Spleen (tissue), 11 donors: ENCODE measurements around the gene FADS1. TPM values are rescaled to one million over a fixed set of nuclear protein-coding genes. Genes with fewer than 3 reads are reported as not detected.
A peak's percentile ranks its signal among the peaks of the same experiment; 100 is the strongest.

ENCODE experiments used
- DNase-seq: peaks from one replicate; pipeline ENCODE4 v3.0.0-alpha.2; 2020
- H3K27ac ChIP-seq, 8 donors: fragments of 200-600 bp; sonication (generic) in 7 of 8; 1 replicate in 4 of 8; 2 replicates in 4 of 8; pipeline versions ENCODE4 v1.5.0 to v1.8.0; 2016 to 2021; ENCODE audit warnings: inconsistent platforms in 4 of 8, mild to moderate bottlenecking in 4 of 8, moderate library complexity in 1 of 8
- H3K27me3 ChIP-seq, 7 donors: fragments of 200-600 bp; sonication (generic) in 6 of 7; replicated peaks in 1 of 7; 1 replicate in 4 of 7; 2 replicates in 3 of 7; pipeline versions ENCODE4 v1.5.0 to v1.8.0; 2016 to 2021; ENCODE audit warnings: inconsistent platforms in 3 of 7, mild to moderate bottlenecking in 1 of 7
- H3K36me3 ChIP-seq, 6 donors: fragments of 200-600 bp; sonication (generic) in 5 of 6; 1 replicate in 4 of 6; 2 replicates in 2 of 6; pipeline versions ENCODE4 v1.5.0 to v1.8.0; 2016 to 2021; ENCODE audit warnings: inconsistent platforms in 2 of 6
- H3K4me1 ChIP-seq, 6 donors: fragments of 200-600 bp; sonication (generic) in 5 of 6; 1 replicate in 3 of 6; 2 replicates in 3 of 6; pipeline versions ENCODE4 v1.5.0 to v1.8.0; 2016 to 2021; ENCODE audit warnings: inconsistent platforms in 3 of 6
- H3K4me3 ChIP-seq, 8 donors: fragments of 200-600 bp; sonication (generic) in 7 of 8; 1 replicate in 4 of 8; 2 replicates in 4 of 8; pipeline versions ENCODE4 v1.5.0 to v1.8.0; 2016 to 2021; ENCODE audit warnings: inconsistent platforms in 4 of 8, mild to moderate bottlenecking in 4 of 8, moderate library complexity in 2 of 8
- H3K9me3 ChIP-seq, 8 donors: fragments of 200-600 bp; sonication (generic) in 7 of 8; 1 replicate in 4 of 8; 2 replicates in 4 of 8; pipeline versions ENCODE4 v1.5.0 to v1.8.0; 2016 to 2021; ENCODE audit warnings: inconsistent platforms in 4 of 8
- POLR2A ChIP-seq, 3 donors: fragments of 450-650 bp; IDR thresholded peaks; one replicate each; pipeline ENCODE4 v1.5.1; 2017; ENCODE audit warnings: antibody characterized with exemption in 3 of 3, mild to moderate bottlenecking in 1 of 3
- POLR2AphosphoS5 ChIP-seq, 3 donors: sonication (generic); formaldehyde crosslinking; IDR thresholded peaks; one replicate each; pipeline ENCODE4 v1.5.1; 2017; ENCODE audit warnings: antibody characterized with exemption in 3 of 3
- WGBS, 5 donors: extraction: QIAGEN DNeasy Blood & Tissue Kit in 3 of 5; methylation state at CpG; one replicate each; pipeline versions ENCODE4 v1.1.5 to v1.1.7; 2013 to 2018; 5-methylcytosine and 5-hydroxymethylcytosine counted together
- intact Hi-C: fragments of 100-400 bp; cut with DNase I; formaldehyde crosslinking; loops from one replicate; pipeline ENCODE4 v1.15.0; 2023; ENCODE audit warnings: low total_unique reads
- polyA plus RNA-seq, 3 donors: library from polyadenylated mRNA; stranded (reverse); fragments of 200-250 nt; gene quantifications; one replicate each; pipeline ENCODE4 v1.2.1, GENCODE V29; 2013
- total RNA-seq, 7 donors: library from RNA; depleted of rRNA in 3 of 7; stranded (reverse); fragments of >200 nt in 3 of 7; fragmentation: NEBNext Ultra II Directional in 4 of 7; extraction: Animal tissue kit (Norgen Biotek cat#: 25700) in 4 of 7; gene quantifications; one replicate each; pipeline versions ENCODE4 v1.1.0 to v1.2.1, GENCODE V29; 2016 to 2021
- TF ChIP-seq, protein P1 (sequence below), 11 experiments: fragments of 200-600 bp in 7 of 11; fragments of 450-650 bp in 4 of 11; sonication (generic) in 4 of 11; IDR thresholded peaks in 8 of 11; conservative IDR thresholded peaks in 3 of 11; 1 replicate in 7 of 11; 2 replicates in 4 of 11; pipeline versions ENCODE4 v1.4.0 to v1.8.0; 2016 to 2021; ENCODE audit warnings: antibody characterized with exemption in 11 of 11, inconsistent platforms in 4 of 11, mild to moderate bottlenecking in 1 of 11
- donor health status: healthy with polysubstance abuse.
- donor health status: DM: no; HTN: no; CAD: no; lungs with moderate emphysema.
- donor health status: DM: no; HTN: no; CAD: no.
- donor health status: Bipolar disorder and iron deficiency.
- donor health status: healthy.
- donor health status: DM: no; HTN: no; CAD: no.
- donor health status: DM: yes; HTN: yes; CAD: no.

Gene FADS1
- total and polyA plus RNA-seq, 10 donors, result 2.2 to 25.6 (median 10.4) TPM

DNA sequence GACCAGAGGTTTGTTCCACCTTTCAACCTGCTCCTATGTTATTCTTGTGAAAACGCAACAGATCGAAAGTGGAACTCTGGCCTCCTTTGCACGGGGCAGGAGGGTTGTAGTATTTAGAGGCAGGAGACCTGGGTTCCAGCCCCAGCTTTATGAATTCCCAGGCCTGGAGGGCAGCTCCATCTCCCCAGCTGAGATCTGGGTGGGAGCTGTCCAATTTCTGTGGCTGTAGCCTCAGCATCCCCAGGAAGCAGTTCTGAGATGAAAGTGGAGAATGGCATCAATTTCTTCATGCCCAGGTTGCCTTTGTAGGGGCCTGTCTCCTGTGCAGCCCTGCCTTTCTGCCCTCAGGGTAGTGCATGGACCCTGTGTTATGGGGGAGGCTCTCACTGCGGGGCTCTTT lies 15.4 kb upstream of the FADS1 start:
- Histone ChIP-seq H3K9me3 (no peaks in the 10 kb centered on the region), H3K4me3 (no peak overlapping the region), H3K27me3 (peaks cover 0 to 28% (median 6%) of the 10 kb centered on the region in 7 donors), H3K36me3 (no peaks in the 10 kb centered on the region), H3K4me1 (peaks cover 20 to 95% (median 44%) of the 10 kb centered on the region in 6 donors), H3K27ac (peak overlapping the region in 2 of 8 donors; percentile 84 to 88)
- no peak for TF ChIP-seq POLR2AphosphoS5 (IDR thresholded peaks at IDR 0.05)
- TF ChIP-seq, protein P1, sequence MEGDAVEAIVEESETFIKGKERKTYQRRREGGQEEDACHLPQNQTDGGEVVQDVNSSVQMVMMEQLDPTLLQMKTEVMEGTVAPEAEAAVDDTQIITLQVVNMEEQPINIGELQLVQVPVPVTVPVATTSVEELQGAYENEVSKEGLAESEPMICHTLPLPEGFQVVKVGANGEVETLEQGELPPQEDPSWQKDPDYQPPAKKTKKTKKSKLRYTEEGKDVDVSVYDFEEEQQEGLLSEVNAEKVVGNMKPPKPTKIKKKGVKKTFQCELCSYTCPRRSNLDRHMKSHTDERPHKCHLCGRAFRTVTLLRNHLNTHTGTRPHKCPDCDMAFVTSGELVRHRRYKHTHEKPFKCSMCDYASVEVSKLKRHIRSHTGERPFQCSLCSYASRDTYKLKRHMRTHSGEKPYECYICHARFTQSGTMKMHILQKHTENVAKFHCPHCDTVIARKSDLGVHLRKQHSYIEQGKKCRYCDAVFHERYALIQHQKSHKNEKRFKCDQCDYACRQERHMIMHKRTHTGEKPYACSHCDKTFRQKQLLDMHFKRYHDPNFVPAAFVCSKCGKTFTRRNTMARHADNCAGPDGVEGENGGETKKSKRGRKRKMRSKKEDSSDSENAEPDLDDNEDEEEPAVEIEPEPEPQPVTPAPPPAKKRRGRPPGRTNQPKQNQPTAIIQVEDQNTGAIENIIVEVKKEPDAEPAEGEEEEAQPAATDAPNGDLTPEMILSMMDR (IDR thresholded peaks at IDR 0.05 in 8 of 11, conservative IDR thresholded peaks at IDR 0.05 in 3 of 11), result no peak
- no peak for DNase-seq
- intact Hi-C loops, result no loop called here
- WGBS, 5 donors, result 85 to 92% (median 90%) methylated on average over 3 to 4 of the region's 4 CpGs

DNA sequence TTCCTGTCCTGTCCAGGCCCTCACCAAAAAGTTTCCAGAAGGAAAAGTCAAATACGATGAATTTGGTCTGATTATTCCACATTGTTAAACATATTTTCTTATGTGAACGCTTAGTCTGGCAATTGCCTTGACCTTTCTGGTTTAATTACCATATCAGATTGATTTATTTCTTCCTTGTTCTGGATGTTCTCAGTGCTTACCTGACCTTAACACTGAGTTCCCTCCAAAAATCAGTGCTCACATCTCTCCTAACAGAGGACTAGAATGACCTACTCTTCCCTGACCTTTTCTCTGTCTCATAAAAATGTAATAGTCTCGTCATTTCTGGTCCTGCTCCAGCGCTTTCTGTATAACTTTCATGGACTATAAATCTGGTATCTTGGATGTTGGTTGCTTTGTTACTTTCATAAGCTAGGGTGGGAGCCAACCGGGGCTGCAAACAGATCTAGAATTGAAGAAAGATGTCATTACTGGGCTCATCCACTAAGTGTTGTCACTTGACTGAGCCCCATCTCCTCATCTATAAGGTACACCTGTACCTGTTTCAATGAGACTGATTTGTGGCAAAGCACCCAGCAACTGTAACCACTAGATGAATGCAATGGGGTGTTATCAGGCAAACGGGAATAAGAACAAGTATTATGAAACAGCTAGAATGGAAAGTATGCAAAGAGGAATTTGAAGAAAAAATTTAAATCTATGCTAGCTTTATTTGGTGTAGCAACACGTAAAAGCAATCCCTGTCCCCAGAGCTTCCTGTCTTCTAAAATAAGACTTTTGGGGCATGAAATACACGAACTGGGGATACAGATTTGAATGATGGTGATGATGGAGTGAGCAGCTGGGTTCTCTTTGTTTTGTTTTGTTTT lies 13.7 kb upstream of the FADS1 start:
- DNase-seq, result no peak
- 46 to 59% (median 53%) methylated on average over 8 of the region's 8 CpGs for WGBS, 5 donors
- Histone ChIP-seq H3K27me3 (peaks cover 0 to 28% (median 6%) of the 10 kb centered on the region in 7 donors), H3K9me3 (no peaks in the 10 kb centered on the region), H3K36me3 (no peaks in the 10 kb centered on the region), H3K27ac (peak overlapping the region in 4 of 8 donors; percentile 7 to 88 (median 48)), H3K4me1 (peaks cover 20 to 91% (median 45%) of the 10 kb centered on the region in 6 donors), H3K4me3 (no peak overlapping the region)
- intact Hi-C loops, result no loop called here
- TF ChIP-seq POLR2A (IDR thresholded peaks at IDR 0.05), result no peak
- TF ChIP-seq POLR2AphosphoS5 (IDR thresholded peaks at IDR 0.05), result no peak
- TF ChIP-seq, protein P1 (IDR thresholded peaks at IDR 0.05 in 8 of 11, conservative IDR thresholded peaks at IDR 0.05 in 3 of 11), result no peak

GRCh38 chr11:61829806-61830205 lies 13.0 kb upstream of the FADS1 start:
- TF ChIP-seq POLR2A (IDR thresholded peaks at IDR 0.05) (no peak), POLR2AphosphoS5 (IDR thresholded peaks at IDR 0.05) (no peak)
- TF ChIP-seq, protein P1 (IDR thresholded peaks at IDR 0.05 in 8 of 11, conservative IDR thresholded peaks at IDR 0.05 in 3 of 11), result no peak
- Histone ChIP-seq H3K4me3 (no peak overlapping the region), H3K9me3 (no peaks in the 10 kb centered on the region), H3K36me3 (no peaks in the 10 kb centered on the region), H3K4me1 (peaks cover 16 to 85% (median 38%) of the 10 kb centered on the region in 6 donors), H3K27me3 (peaks cover 0 to 28% (median 6%) of the 10 kb centered on the region in 7 donors), H3K27ac (peak overlapping the region in 4 of 8 donors; percentile 7 to 88 (median 46))
- WGBS, 5 donors, result 87 to 93% (median 89%) methylated on average over 4 of the region's 4 CpGs
- intact Hi-C loops, result no loop called here
- DNase-seq, result no peak
